GM23338 (cell line): Measurements from ENCODE around the gene PROCA1. TPM values are rescaled to one million over a fixed set of nuclear protein-coding genes. Genes with fewer than 3 reads are reported as not detected.

ENCODE experiments used
- ATAC-seq: fragments of 200-7000 bp; cut with Tn5 transposase; 3 replicates; pipeline ENCODE4 v1.9.1; 2020
- DNase-seq: peaks from one replicate; pipeline ENCODE4 v3.0.0-alpha.2; 2015; ENCODE audit warnings: low spot score
- H2AFZ ChIP-seq: fragments of 200-600 bp; sonication (generic); 2 replicates; pipeline ENCODE4 v1.8.0; 2016; ENCODE audit warnings: antibody characterized with exemption, mild to moderate bottlenecking, moderate library complexity
- H3F3A ChIP-seq: fragments of 200-600 bp; sonication (generic); replicated peaks from 2 replicates; pipeline ENCODE4 v1.8.0; 2017; ENCODE audit warnings: antibody characterized with exemption, mixed run types, low read depth
- H3K27ac ChIP-seq: fragments of 200-600 bp; sonication (generic); 2 replicates; pipeline ENCODE4 v1.6.1; 2016; ENCODE audit warnings: low read depth
- H3K27me3 ChIP-seq: fragments of 200-600 bp; sonication (generic); 2 replicates; pipeline ENCODE4 v1.8.0; 2016; ENCODE audit warnings: mild to moderate bottlenecking, mixed run types, moderate library complexity; ENCODE audit not compliant: insufficient read depth
- H3K36me3 ChIP-seq: fragments of 200-600 bp; sonication (generic); 2 replicates; pipeline ENCODE4 v1.8.0; 2016; ENCODE audit warnings: mild to moderate bottlenecking; ENCODE audit not compliant: insufficient read depth
- H3K4me1 ChIP-seq: fragments of 200-600 bp; sonication (generic); 2 replicates; pipeline ENCODE4 v1.8.0; 2016; ENCODE audit warnings: mild to moderate bottlenecking, moderate library complexity; ENCODE audit not compliant: insufficient read depth
- H3K4me2 ChIP-seq: fragments of 200-600 bp; sonication (generic); 2 replicates; pipeline ENCODE4 v1.7.1; 2017; ENCODE audit warnings: mixed run types
- H3K4me3 ChIP-seq: fragments of 200-600 bp; sonication (generic); 2 replicates; pipeline ENCODE4 v1.6.1; 2016; ENCODE audit warnings: mixed run types
- H3K79me2 ChIP-seq: fragments of 200-600 bp; sonication (generic); replicated peaks from 2 replicates; pipeline ENCODE4 v1.8.0; 2017; ENCODE audit warnings: mild to moderate bottlenecking; ENCODE audit not compliant: insufficient read depth
- H3K9me2 ChIP-seq: fragments of 200-600 bp; sonication (generic); 2 replicates; pipeline ENCODE4 v1.8.0; 2017; ENCODE audit not compliant: insufficient read depth
- H4K20me1 ChIP-seq: fragments of 200-600 bp; sonication (generic); replicated peaks from 2 replicates; pipeline ENCODE4 v1.8.0; 2017; ENCODE audit warnings: mild to moderate bottlenecking; ENCODE audit not compliant: insufficient read depth
- H3K27ac Mint-ChIP-seq: 2 replicates; pipeline ENCODE4 v1.8.0; 2020; ENCODE audit warnings: inconsistent platforms, mild to moderate bottlenecking, moderate library complexity, mixed read lengths
- H3K27me3 Mint-ChIP-seq: 3 replicates; pipeline ENCODE4 v1.8.0; 2022; ENCODE audit warnings: low read depth, mild to moderate bottlenecking, moderate library complexity, mixed read lengths, inconsistent platforms; ENCODE audit not compliant: insufficient read depth, poor library complexity
- H3K36me3 Mint-ChIP-seq: 3 replicates; pipeline ENCODE4 v1.8.0; 2021; ENCODE audit warnings: low read depth, mild to moderate bottlenecking, inconsistent platforms, moderate library complexity, mixed read lengths
- H3K4me1 Mint-ChIP-seq: 3 replicates; pipeline ENCODE4 v1.8.0; 2020; ENCODE audit warnings: mild to moderate bottlenecking, inconsistent platforms, mixed read lengths
- H3K4me3 Mint-ChIP-seq: 3 replicates; pipeline ENCODE4 v1.8.0; 2021; ENCODE audit warnings: moderate library complexity, mild to moderate bottlenecking, inconsistent platforms, mixed read lengths
- H3K9me3 Mint-ChIP-seq: 3 replicates; pipeline ENCODE4 v1.8.0; 2020; ENCODE audit warnings: moderate library complexity, mild to moderate bottlenecking, inconsistent platforms, mixed read lengths
- EZH2phosphoT487 ChIP-seq: fragments of 200-600 bp; sonication (generic); IDR thresholded peaks from one replicate; pipeline ENCODE4 v1.8.1; 2018; ENCODE audit warnings: antibody characterized with exemption; ENCODE audit not compliant: unreplicated experiment
- JUNB ChIP-seq: IDR thresholded peaks from one replicate; pipeline ENCODE4 v1.6.1; 2016; ENCODE audit warnings: antibody characterized with exemption; ENCODE audit not compliant: unreplicated experiment
- POLR2AphosphoS5 ChIP-seq: IDR thresholded peaks from 2 replicates; pipeline ENCODE4 v1.6.1; 2016; ENCODE audit warnings: antibody characterized with exemption, low read depth
- REST ChIP-seq: IDR thresholded peaks from one replicate; pipeline ENCODE4 v1.6.1; 2018; ENCODE audit warnings: antibody characterized with exemption; ENCODE audit not compliant: unreplicated experiment
- ZNF114 ChIP-seq: fragments of 250-450 bp; sonication (Bioruptor Pico); IDR thresholded peaks from 2 replicates; pipeline ENCODE4 v1.5.0; 2020; ENCODE audit warnings: mild to moderate bottlenecking, moderate library complexity
- polyA plus RNA-seq: library from polyadenylated mRNA; unstranded; fragments of >200 nt; fragmentation: Nextera tagmentation; extraction: Ambion mirVana; gene quantifications from 2 replicates; pipeline ENCODE4 v1.2.1, GENCODE V29; 2016
- total RNA-seq: library from RNA; depleted of rRNA; stranded (reverse); fragments of >200 nt; shearing (Covaris generic); gene quantifications from 2 replicates; pipeline ENCODE4 v1.2.3, GENCODE V29; 2014

The PROCA1 gene
- total and polyA plus RNA-seq, 2 experiments from 2014 or later = 11.3 to 14.4 TPM

DNA sequence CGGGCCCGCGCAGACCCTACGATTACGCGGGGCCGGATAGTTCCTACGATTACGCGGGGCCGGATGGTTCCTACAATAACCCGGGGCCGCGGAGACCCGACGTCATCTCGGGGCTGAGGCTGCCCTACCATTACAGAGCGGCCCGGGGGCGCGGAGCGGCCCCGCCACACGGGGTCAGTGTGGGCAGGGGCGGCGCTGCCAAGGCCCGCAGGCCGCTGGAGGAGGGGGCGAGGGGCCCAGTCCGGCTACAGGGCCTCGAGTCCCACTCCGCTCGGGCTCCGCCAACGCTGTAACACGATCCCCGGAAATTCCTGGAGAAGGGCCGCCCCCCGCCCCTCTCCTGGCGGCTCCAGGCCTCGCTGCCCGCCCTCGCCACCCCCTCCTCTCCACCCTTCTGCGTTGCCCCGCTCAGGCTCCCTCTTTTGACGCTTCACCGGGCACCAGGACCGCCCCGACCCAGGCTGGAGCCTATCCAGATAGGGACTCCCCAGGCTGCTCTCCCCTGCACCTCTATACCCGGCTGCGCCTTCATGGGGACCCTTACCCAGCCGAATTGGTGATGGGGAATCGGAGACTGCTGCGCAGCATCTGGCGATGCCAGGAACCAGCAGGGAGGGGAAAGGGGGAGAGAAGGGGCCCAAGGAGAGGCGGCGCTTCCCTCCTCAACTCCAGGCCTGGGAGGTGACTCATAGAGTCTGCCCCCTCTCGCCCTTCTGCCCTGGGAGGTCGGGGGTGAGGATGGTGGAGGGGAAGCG is 6.1 kb upstream of the PROCA1 start, which contains the start of gene RAB34 (continued):
- TF ChIP-seq REST = no peak
- TF ChIP-seq ZNF114 = no peak
- TF ChIP-seq POLR2AphosphoS5 = peak; percentile 59

DNA sequence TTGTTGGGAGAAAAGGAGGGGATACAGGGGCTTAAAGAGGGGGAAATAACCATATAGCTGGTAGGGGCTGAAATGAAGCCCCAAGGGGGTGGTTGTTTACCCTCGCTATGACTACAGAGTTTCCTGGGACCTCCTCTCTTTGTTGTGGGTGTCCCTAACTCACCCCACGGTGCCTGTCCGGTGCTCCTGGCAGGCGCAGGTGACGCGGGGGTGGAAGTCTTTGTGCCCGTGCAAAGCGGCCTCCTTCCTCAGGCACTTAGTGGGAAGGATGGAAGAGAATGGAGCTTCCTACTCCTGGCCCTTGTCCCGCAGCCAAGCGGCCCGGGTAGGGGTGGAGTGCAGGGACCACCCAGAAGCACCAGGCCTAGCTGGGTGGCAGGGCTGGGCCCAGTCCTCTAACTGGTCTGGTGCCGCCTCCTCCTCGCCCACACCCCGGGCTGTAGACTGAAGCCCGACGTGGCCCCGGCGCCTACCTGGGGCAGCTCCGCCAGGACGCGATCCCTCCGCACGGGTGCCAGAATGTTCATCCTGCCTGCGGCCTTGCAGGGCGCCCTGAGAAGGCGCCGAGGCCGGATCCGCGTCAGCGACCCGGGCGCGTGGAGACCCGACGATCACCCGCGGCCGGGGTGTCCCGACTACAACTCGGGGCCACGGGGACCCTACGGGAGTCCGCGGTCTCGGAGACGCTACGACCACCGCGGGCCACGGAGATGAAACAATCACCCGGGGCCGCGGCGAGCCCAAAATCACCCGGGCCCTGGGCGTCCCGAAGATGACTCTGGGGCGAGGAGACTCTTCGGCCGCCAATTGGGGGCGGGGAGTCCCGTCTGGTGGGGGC is 5.3 kb upstream of the PROCA1 start:
- Histone ChIP-seq H2AFZ (no peak overlapping the region), H3K27me3 (no peaks in the 10 kb centered on the region), H3K79me2 (peaks cover 42% of the 10 kb centered on the region), H3K27ac (peak overlapping the region; percentile 81), H3K36me3 (peaks cover 29% of the 10 kb centered on the region), H4K20me1 (peaks cover 18% of the 10 kb centered on the region), H3K9me2 (no peaks in the 10 kb centered on the region), H3K4me2 (peak overlapping the region; percentile 84), H3K4me3 (peak overlapping the region; percentile 98), H3F3A (peaks cover 50% of the 10 kb centered on the region), H3K4me1 (peaks cover 31% of the 10 kb centered on the region)
- no peak for TF ChIP-seq EZH2phosphoT487
- TF ChIP-seq JUNB = no peak
- TF ChIP-seq REST = no peak
- peak overlapping the region; percentile 100 for H3K4me3 Mint-ChIP-seq
- peaks cover 32% of the 10 kb centered on the region for H3K27me3 Mint-ChIP-seq
- peaks cover 49% of the 10 kb centered on the region for H3K4me1 Mint-ChIP-seq
- H3K27ac Mint-ChIP-seq = peak overlapping the region; percentile 92
- peaks cover 5% of the 10 kb centered on the region for H3K9me3 Mint-ChIP-seq
- ATAC-seq = peak; percentile 14
- DNase-seq = peak; percentile 66
- peaks cover 62% of the 10 kb centered on the region for H3K36me3 Mint-ChIP-seq
